Stimulated activated CD8-positive, alpha-beta memory T cell treated with anti-CD3 and anti-CD28 coated beads, Interleukin-12 subunit alpha, Interleukin-12 subunit beta, amount 100 ng/mL, for 1 hour (primary cell): ENCODE data around the gene FGFRL1.
"Not testable (repeated sequence)": the region's sequence is repeated elsewhere in the genome, so short reads cannot be mapped to it uniquely, and the experiment has no call there.

Experiments used
- DNase-seq: peaks from one replicate; pipeline ENCODE4 v3.0.0-alpha.2; 2020; ENCODE audit warnings: low read depth

Gene FGFRL1

GRCh38 chr4:1051472-1051871, 40.0 kb downstream of the FGFRL1 start:
- no peak for DNase-seq

DNA sequence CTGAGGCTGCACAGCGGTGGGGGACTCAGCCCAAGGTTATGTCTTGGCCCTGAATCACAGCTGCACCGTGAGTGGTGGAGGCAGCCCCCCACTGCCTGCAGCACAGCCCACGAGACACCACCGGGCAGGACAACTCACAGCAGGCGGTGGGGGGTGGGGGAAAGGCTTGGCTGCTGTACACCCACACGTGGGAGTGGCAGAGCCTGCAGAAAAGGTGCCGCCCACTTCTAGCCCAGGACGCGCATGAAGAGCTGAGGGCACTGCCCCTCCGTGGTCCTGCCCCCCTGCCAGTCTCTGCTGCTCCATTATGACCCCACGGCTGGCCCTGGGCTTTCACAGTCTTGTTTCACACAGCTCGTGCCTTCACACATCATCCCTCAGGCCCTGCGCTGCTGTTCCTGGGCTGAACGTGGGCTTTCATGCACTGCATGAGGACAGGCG, 40.8 kb downstream of the FGFRL1 start:
- DNase-seq, result no peak

DNA sequence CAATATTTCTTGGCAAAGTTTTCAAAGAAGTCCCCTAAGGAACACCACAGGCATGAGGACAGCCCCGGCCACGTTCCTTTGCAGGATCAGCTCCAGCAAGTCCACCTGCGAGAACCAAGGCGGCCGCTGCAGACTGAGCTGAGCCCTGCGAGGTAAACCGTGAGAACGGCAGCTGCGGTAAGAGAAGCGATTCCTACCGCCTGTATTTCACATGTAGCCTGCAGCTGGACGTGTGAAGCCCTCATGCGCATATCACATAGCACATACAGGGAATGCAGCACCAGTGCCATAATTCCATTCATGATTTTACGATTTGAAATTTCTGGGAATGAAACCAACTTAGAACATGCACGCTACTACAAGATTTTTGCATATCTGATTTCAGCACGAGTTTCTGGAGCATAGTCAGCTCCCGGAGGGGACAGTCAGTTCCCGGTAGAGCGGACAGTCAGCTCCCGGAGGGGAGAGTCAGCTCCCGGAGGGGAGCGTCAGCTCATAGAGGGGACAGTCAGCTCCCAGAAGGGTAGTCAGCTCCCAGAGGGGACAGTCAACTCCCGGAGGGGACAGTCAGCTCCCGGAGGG, 41.7 kb downstream of the FGFRL1 start:
- DNase-seq, result no peak

GRCh38 chr4:1053891-1054290, 42.5 kb downstream of the FGFRL1 start:
- not testable (repeated sequence) for DNase-seq

- DNase-seq, result not testable (repeated sequence)
Measured at GRCh38 chr4:1054696-1055242, 43.3 kb downstream of the FGFRL1 start.

- DNase-seq, result not testable (repeated sequence)
Measured at GRCh38 chr4:1055243-1055701, 43.8 kb downstream of the FGFRL1 start.

DNA sequence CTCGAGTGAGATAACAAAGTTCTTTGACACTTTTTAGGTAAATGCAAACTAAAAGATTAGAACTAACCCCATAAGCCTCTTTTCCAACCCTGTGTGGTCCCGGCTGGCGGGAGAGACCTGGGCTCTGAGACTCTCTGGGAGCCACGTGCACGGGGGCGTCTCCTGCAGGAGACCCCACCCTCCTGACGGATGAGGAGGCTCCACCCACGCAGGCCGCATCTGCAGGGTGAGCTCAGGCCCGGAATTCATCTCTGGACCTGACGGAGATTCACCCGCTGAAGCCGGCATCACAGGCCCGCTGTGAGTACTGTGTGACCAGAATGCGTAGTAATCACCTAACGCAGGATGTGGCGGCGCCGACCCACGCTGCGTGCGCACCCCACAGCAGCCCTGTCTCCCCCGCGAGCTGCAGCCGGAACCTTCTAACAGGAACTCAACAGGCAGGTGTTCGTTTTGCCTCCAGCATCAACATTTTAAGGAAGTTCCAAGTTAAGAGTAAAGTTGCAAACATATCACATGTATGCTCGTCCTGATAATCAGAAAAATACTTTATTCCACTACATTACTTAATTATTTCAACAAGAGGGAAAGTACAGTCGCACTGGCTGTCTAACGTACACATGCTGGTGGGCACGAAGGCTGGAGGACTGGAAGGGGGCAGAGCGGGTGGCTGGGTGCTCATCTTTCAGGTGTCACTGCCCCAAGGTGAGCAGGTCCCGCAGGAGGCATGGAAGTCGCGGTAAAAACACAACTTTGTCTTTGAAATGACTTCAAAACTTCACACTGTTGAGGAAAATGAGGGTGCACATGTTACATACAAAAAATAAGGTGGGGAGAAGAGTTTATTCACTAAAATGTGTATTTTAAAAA, 44.5 kb downstream of the FGFRL1 start:
- DNase-seq, result peak; percentile 73

DNA sequence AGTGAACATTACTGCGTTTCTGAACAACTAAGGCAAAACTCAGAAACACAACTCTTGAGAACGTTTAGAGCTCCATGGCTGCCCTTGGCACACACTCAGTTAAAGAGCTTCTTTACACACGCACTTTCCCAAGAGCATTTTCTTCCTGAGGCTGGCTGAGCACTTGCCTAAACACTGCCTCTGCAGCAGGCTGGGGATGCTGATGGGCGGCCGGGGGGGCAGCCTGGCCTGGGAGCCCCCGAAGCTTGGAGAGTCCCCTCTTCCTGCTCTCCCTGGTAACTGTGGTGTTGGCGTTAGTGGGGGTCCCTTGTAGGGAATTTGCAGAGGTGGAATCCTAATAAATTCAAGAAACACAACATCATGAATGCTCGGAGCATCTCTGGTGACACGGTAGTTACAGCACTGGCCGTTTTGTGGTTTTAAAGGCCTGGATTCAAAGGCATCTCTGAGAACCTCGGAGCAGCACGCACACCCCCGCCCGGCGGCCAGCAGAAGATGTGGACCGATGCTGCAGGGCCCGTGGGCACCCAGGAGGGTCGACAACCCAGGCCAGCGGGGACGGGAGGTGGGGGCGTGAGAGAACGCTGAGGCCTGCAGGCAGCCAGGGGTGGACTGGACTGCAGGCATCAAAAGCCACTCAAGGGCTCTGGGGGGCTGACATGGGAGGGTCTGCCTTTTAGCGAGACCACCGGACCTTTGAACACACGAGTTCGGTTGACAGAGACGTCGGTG, 45.4 kb downstream of the FGFRL1 start:
- no peak for DNase-seq

GRCh38 chr4:1057403-1057745, 45.9 kb downstream of the FGFRL1 start:
- DNase-seq, result no peak

DNA sequence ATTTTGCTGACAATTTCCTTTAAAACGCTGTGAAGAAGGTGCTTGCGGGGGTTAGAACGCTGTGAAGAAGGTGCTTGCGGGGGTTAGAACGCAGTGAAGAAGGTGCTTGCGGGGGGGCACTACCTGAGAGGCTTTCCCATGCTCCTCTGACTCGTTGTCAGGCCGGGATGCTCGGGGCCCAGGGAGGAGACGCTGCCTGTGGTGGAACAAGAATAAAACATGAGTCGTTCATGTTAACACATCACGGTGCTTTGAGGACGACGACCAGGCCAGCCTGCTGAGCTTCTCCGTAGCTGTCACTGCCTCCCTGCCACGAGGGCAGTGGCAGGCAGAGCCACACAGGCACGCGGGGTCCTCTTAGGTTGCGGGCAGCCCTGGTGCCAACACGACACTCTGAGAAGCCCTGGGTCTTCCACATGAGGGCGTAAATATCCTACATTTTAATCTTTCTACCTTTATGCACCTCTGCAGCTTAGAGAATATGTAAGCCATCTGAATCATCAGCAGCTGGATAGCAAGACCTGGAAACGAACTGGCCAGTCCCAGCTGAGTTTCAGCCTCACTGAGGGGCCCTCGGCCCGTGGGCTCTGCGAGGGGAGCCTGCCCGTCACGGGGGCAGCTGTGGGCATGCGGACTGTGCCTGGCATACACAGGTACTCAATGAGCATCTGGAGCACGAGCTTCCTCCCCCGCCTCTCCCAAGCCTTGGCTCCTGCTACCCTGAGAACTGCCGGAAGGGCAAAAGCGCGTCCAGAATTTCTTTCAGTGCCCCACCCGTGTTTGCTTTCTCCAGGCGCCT, 47.0 kb downstream of the FGFRL1 start:
- DNase-seq, result no peak

- DNase-seq, result no peak
Measured at GRCh38 chr4:1058997-1059665, 47.7 kb downstream of the FGFRL1 start.

DNA sequence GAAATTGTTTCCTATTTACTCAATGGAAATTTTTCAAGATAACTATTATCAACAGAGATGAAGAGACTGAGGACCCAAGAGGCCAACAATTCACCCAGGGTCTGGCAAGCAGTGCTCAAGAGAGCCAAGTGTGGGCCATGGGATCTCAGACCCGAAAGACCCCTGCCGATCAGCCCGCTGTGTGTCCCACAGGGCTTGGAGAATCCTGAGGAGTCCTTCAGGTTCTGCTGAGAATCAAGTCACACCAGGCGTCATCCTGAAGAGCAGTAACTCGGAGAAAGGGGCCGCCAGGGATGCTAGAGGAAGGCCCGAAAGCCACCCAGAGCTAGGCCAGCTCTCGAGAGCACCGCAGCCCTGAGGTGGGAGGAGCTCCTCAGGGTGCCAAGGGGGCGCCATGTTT, 48.7 kb downstream of the FGFRL1 start:
- DNase-seq, result no peak

DNA sequence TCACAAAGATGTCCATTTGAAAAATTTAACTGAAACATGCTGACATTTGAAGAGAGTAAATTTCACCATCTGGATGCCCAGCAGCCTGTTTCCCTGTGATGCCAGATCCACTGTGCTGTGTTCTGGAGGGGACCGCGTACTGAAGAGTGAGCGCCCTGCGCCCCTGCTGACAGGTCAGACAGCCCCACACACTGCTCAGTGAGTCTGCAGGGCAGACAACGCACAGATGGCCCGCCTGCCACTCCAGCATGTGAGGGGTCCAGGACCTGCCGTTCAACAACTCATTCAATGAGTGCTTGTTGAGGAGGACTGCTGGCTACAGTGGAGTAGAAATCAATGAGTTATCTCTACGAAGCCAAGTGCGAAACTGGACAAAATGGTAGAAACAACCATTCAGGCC, 49.2 kb downstream of the FGFRL1 start:
- no peak for DNase-seq

GRCh38 chr4:1061056-1061700, 49.8 kb downstream of the FGFRL1 start:
- no peak for DNase-seq

- no peak for DNase-seq
Measured at GRCh38 chr4:1061760-1062159, 50.3 kb downstream of the FGFRL1 start.

GRCh38 chr4:1062419-1062818, 51.0 kb downstream of the FGFRL1 start:
- DNase-seq, result no peak

DNA sequence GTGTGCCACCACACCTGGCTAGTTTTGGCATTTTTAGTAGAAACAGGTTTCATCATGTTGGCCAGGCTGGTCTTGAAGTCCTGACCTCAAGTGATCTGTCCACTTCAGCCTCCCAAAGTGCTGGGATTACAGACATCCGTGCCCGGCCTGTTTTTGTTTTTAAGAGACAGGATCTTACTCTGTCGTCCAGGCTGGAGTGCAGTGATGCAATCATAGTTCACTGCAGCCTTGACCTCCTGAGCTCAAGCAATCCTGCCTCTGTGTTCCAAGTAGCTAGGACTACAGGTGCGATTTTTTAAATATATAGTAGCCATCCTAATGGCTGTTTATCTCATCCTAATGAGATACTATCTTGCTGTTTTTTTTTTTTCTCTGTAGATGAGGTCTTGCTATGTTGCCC, 54.3 kb downstream of the FGFRL1 start:
- no peak for DNase-seq

DNA sequence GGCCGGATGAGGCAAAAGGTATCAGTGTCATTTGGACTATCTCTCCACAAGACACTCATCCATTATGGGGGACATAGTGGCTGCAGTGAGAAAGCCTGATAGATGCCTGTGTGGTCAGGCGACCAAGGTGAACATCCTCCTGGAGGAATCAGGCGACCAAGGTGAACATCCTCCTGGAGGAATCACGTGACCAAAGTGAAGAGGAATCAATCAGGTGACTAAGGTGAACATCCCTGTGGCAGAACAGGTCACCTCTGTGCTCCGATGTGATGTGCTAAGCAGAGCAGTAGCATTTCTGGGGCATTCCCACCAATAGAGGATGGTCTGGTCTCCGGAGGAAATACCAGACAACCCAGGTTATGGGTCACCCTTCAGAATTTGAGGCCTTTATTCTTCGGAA, 58.0 kb downstream of the FGFRL1 start:
- DNase-seq, result no peak

DNA sequence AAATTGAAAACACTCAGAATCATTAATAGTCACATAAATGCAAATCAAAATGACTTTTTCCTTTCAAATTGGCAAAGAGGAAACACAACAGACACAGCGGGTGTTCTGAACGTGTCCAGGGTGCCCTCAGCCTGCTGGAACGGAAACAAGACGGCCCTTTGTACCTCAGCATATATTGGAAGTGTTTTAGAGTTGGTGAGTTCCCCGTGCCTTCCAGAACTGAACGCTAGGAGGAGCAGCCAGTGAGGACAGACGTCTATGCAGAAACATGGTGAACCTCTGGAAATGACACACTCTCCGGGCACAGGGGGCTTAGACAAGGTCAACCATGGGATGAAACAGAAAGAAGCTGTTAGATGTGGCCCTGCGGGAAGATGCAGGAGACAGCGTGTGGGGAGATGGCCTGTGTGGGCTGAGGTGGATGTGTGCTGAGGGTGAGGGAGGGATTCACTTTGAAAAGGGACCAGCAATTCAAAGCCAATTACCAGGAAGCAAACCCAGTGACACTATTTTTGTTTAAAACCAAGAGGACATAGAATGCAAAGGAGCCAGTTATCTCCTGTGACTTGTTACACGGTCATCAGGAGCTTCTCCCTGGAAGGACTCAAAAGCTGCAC, 61.5 kb downstream of the FGFRL1 start:
- DNase-seq, result peak; percentile 23

DNA sequence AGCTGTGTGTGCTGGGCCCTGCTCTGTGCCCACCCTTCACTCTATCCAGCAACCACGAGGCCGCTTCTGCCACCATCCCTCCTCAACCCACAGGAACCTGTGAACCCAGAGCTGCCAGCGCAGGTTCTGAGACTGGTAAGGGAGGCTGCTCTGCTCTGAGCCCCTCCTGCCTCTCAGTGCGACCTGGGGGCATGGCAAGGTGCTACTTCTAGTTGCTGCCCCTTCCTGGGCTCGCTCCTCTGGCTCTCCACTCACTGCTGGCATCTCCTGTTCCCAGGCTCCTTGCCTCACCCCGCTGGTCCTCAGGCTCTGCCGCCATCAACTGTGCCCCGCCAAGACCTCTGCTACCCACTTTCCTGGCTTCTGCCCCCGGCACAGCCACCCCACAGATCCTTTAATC, 62.7 kb downstream of the FGFRL1 start:
- no peak for DNase-seq
